Cerebellar nuclear complex (tissue), 1 donor: Measurements from ENCODE around the gene MSMB.
"Not testable (repeated sequence)": the region's sequence is repeated elsewhere in the genome, so short reads cannot be mapped to it uniquely, and the experiment has no call there.

Experiments
- DNase-seq, 2 experiments: peaks; one replicate each; lab custom pipeline; 2025; lab: John Stamatoyannopoulos, UW

MSMB gene

GRCh38 chr10:46069771-46070463 is 23.8 kb upstream of the MSMB start:
- DNase-seq = no peak

- DNase-seq = no peak
These were observed 22.8 kb upstream of the MSMB start for GRCh38 chr10:46068905-46069304.

GRCh38 chr10:46068117-46068516 is 22.0 kb upstream of the MSMB start:
- DNase-seq = no peak

GRCh38 chr10:46064269-46064817 is 18.3 kb upstream of the MSMB start:
- DNase-seq = no peak

- no peak for DNase-seq
These were observed 16.8 kb upstream of the MSMB start for GRCh38 chr10:46062723-46063428.

GRCh38 chr10:46060706-46061105 is 14.6 kb upstream of the MSMB start:
- DNase-seq = no peak

- not testable (repeated sequence) for DNase-seq
These were observed 11.9 kb upstream of the MSMB start for GRCh38 chr10:46057927-46058326.

- DNase-seq = no peak
These were observed 11.0 kb upstream of the MSMB start for GRCh38 chr10:46057038-46057437.

GRCh38 chr10:46055771-46056170 is 9.7 kb upstream of the MSMB start:
- no peak for DNase-seq

GRCh38 chr10:46053534-46054434 is 7.7 kb upstream of the MSMB start:
- DNase-seq = no peak

GRCh38 chr10:46052791-46053375 is 6.8 kb upstream of the MSMB start:
- DNase-seq = no peak

GRCh38 chr10:46052057-46052790 is 6.2 kb upstream of the MSMB start:
- no peak for DNase-seq

GRCh38 chr10:46050941-46051623 is 5.0 kb upstream of the MSMB start:
- DNase-seq = no peak

- not testable (repeated sequence) for DNase-seq
These were observed 3.4 kb upstream of the MSMB start for GRCh38 chr10:46049497-46049831.

GRCh38 chr10:46048152-46048551 is 2.1 kb upstream of the MSMB start:
- no peak for DNase-seq

GRCh38 chr10:46042527-46042926 is 3.5 kb downstream of the MSMB start:
- DNase-seq = no peak

- no peak for DNase-seq
These were observed 6.1 kb downstream of the MSMB start for GRCh38 chr10:46040004-46040403.

GRCh38 chr10:46037107-46037825 is 8.8 kb downstream of the MSMB start:
- no peak for DNase-seq

GRCh38 chr10:46035923-46036849 is 9.9 kb downstream of the MSMB start:
- DNase-seq = no peak
